Uterus (tissue), 2 donors: Measurements from ENCODE around the gene PTDSS2.
A peak's percentile ranks its signal among the peaks of the same experiment; 100 is the strongest.

Experiments
- CTCF ChIP-seq, 4 experiments: fragments of 200-600 bp in 2 of 4; fragments of 450-650 bp in 2 of 4; sonication (generic) in 2 of 4; IDR thresholded peaks; one replicate each; pipeline ENCODE4 v1.5.1; 2016 to 2019; ENCODE audit warnings: antibody characterized with exemption in 4 of 4, mild to moderate bottlenecking in 2 of 4, moderate library complexity in 1 of 4
- POLR2A ChIP-seq, 2 donors: fragments of 450-650 bp; IDR thresholded peaks; one replicate each; pipeline ENCODE4 v1.6.1; 2016; ENCODE audit warnings: antibody characterized with exemption in 2 of 2, mild to moderate bottlenecking in 1 of 2, moderate library complexity in 1 of 2

- TF ChIP-seq POLR2A (IDR thresholded peaks at IDR 0.05), result peak; percentile 80 to 86
- TF ChIP-seq CTCF (IDR thresholded peaks at IDR 0.05), result peak in 2 of 4 experiments; percentile 20 to 59
Measured at GRCh38 chr11:449889-450808, at the start of gene PTDSS2.
